OCI-LY7 (cell line): ENCODE measurements around the gene BTBD9.

Source experiments
- CTCF ChIP-seq: fragments of 200-600 bp; sonication (generic); conservative IDR thresholded peaks from 2 replicates; pipeline ENCODE4 v1.5.1; 2014; ENCODE audit warnings: mild to moderate bottlenecking, antibody characterized with exemption, low read length, moderate library complexity, mixed read lengths
- EZH2phosphoT487 ChIP-seq: fragments of 200-600 bp; sonication (generic); IDR thresholded peaks from 2 replicates; pipeline ENCODE4 v1.6.1; 2018; ENCODE audit warnings: low read depth, borderline replicate concordance, mild to moderate bottlenecking, mixed run types, antibody characterized with exemption, low read length, moderate library complexity, mixed read lengths

- TF ChIP-seq EZH2phosphoT487 (no peak), CTCF (no peak)
These were observed 11.5 kb upstream of the BTBD9 start for GRCh38 chr6:38651121-38651784.
